Coronary artery (tissue), 2 donors: Measurements from ENCODE around the gene USP6NL.

Experiments
- DNase-seq: peaks from one replicate; pipeline ENCODE4 v3.0.0-alpha.2; 2017; ENCODE audit warnings: low spot score
- H3K27ac ChIP-seq, 2 donors: fragments of 200-600 bp; sonication (generic); one replicate each; pipeline ENCODE4 v1.5.1; 2016 to 2019
- H3K4me3 ChIP-seq: fragments of 200-600 bp; sonication (generic); 2 replicates; pipeline ENCODE4 v1.5.1; 2016; ENCODE audit warnings: mild to moderate bottlenecking, moderate library complexity
- TF ChIP-seq, protein P1 (sequence below): fragments of 200-600 bp; sonication (generic); IDR thresholded peaks from one replicate; pipeline ENCODE4 v1.5.1; 2019; ENCODE audit warnings: antibody characterized with exemption

USP6NL gene

DNA sequence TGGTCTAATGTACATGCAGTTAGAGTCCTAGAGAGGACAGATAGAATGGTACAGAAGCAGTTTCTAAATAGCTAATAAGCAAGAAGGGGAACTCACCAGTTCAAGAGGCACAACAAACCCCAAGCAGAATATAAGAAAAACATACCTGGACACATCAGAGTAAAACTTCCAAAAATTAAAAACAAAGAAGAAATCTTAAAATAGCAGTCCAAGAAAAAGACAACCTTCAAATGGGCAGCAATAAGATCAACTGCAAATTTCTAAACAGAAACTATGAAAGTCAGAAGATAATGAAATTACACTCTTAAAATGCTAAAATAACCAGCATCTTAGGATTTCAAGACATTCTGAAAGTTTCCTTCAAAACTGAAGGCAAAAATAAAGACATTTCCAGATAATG, 55.9 kb downstream of the USP6NL start:
- Histone ChIP-seq H3K4me3 (no peak overlapping the region), H3K27ac (no peak overlapping the region)
- TF ChIP-seq, protein P1, sequence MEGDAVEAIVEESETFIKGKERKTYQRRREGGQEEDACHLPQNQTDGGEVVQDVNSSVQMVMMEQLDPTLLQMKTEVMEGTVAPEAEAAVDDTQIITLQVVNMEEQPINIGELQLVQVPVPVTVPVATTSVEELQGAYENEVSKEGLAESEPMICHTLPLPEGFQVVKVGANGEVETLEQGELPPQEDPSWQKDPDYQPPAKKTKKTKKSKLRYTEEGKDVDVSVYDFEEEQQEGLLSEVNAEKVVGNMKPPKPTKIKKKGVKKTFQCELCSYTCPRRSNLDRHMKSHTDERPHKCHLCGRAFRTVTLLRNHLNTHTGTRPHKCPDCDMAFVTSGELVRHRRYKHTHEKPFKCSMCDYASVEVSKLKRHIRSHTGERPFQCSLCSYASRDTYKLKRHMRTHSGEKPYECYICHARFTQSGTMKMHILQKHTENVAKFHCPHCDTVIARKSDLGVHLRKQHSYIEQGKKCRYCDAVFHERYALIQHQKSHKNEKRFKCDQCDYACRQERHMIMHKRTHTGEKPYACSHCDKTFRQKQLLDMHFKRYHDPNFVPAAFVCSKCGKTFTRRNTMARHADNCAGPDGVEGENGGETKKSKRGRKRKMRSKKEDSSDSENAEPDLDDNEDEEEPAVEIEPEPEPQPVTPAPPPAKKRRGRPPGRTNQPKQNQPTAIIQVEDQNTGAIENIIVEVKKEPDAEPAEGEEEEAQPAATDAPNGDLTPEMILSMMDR: no peak
- DNase-seq: no peak

DNA sequence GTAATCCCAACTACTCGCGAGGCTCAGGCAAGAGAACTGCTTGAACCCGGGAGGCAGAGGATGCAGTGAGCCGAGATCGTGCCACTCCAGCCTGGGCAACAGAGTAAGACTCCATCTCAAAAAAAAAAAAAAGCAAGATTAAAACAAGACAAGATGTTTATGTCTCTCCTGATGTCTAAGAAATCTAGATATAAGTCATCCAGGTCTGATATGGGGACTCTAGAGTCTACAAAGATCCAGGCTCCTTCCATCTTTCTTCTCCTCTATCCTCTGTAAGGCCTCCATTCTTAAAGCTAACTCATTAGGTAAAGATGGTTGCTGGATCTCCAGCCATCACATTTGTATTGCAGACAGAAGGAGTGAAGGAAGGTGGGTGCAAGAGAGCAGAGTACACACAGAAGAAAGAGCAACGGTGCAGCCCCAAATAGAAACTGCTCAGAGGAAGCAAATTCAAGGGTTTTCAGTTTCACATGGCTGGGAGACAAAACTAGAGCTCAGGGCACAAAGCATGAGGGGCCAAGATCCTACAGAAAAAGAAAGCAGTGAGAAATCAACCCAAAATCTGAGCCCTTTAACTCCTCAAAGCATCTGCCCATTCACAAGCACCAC, 57.6 kb downstream of the USP6NL start:
- DNase-seq: no peak
- Histone ChIP-seq H3K4me3 (no peak overlapping the region), H3K27ac (no peak overlapping the region)
- TF ChIP-seq, protein P1: no peak

DNA sequence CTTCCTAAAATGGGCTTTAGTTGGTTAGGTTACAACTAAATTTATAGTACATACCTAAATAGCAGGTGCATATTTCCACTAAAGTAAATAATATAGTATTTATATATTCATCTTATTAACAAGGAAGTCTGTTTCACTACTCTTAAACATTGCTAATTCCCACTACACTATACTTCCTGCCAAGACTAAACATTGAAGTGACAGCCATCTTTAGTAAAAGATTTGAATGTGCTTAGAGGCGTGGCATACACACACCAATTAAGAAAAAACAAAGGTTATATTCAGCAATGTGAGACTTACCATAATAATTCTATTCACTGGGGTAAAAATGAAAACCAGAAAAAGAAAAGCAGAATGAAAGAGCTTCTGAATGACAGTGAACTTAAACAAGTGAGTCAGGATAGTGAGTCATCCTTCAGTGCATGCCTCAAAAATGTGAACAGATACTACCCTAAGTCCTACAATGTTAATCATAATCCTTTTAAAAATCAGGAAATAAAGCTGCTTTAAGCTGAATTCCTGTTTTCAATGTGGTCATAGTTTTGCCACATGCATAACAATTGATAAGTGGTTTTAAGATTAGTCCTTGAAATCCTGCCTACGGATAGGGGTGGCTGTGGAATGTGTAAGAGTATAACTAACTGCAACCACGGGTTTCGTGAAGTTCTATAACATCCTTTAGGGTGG, 59.4 kb downstream of the USP6NL start:
- no peak for DNase-seq
- Histone ChIP-seq H3K27ac (peak overlapping the region in 1 of 2 donors; percentile 17), H3K4me3 (no peak overlapping the region)
- TF ChIP-seq, protein P1: no peak

DNA sequence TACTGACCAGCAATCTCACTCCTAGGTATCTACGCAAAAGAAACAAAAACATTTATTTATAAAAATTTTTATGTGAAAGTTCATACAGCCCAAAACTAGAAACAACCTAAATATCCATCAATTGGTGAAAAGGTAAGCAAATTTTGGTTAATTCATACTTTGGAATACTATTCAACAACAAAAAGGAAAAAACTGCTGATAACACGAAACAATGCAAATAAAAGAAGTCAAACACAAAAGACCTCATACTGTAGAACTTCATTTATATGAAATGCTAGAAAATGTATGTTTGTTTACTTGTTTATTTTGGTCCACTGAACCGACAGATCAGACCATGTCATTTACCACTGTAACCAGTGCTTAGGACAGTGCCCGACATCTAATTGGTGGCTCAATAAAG, 60.3 kb downstream of the USP6NL start:
- TF ChIP-seq, protein P1: no peak

DNA sequence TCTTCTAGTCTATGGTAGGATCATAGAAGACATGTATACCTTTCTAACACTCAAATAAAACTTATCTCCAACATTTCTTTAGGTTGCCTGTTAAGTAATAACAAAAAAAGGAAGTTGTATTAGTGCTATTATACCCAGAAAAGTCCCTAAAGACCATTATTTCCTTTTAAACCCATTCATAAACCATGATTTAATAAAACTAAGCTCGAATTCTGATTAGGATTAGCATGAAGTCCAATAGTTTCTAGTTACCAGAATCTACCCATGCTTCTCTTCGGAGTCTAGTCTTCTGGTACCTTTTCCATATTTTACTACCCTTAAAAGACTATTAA, 62.7 kb downstream of the USP6NL start:
- TF ChIP-seq, protein P1: no peak
- DNase-seq: no peak
- Histone ChIP-seq H3K4me3 (no peak overlapping the region), H3K27ac (no peak overlapping the region)

More for the DNA sequence above, 60.3 kb downstream of the USP6NL start:
- no peak overlapping the region for H3K4me3 ChIP-seq
- no peak for DNase-seq
- H3K27ac ChIP-seq: no peak overlapping the region

DNA sequence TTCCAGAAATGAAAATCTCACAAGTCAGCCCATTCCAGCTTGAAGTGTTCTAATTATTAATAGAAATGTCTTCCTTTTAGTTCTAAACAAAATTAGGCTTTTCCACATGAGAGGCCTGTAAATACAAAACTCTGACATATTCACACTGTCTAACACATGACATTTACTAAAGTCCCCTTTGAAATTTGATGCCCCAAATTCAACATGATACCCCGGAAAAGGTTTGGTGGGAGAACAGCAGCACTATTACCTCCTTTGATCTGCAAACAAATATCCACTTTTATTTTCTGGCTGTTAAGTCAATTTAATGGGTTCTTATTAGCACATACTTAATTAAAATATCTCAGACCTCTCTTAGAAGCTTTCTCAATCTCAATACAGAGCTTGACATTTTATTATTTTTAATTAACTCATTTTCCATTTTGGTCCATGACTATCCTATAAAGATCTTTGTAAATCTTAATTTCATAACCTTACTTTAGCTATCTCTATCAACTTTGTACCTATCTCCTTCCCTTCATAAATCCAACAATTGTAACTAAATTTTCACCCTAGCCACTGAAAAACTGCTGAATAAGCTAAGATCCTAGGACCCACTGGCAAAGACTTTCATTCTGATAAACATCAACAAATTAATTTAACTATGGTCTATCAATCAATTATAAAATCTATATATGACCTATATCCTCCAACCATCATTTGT, 63.2 kb downstream of the USP6NL start:
- Histone ChIP-seq H3K27ac (no peak overlapping the region), H3K4me3 (no peak overlapping the region)
- DNase-seq: no peak
- TF ChIP-seq, protein P1: no peak
